ENCODE results near the gene POU2AF3. TPM values are rescaled to one million over a fixed set of nuclear protein-coding genes. Genes with fewer than 3 reads are reported as not detected.

The POU2AF3 gene, protein sequence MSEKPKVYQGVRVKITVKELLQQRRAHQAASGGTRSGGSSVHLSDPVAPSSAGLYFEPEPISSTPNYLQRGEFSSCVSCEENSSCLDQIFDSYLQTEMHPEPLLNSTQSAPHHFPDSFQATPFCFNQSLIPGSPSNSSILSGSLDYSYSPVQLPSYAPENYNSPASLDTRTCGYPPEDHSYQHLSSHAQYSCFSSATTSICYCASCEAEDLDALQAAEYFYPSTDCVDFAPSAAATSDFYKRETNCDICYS
- not detected for total RNA-seq

DNA sequence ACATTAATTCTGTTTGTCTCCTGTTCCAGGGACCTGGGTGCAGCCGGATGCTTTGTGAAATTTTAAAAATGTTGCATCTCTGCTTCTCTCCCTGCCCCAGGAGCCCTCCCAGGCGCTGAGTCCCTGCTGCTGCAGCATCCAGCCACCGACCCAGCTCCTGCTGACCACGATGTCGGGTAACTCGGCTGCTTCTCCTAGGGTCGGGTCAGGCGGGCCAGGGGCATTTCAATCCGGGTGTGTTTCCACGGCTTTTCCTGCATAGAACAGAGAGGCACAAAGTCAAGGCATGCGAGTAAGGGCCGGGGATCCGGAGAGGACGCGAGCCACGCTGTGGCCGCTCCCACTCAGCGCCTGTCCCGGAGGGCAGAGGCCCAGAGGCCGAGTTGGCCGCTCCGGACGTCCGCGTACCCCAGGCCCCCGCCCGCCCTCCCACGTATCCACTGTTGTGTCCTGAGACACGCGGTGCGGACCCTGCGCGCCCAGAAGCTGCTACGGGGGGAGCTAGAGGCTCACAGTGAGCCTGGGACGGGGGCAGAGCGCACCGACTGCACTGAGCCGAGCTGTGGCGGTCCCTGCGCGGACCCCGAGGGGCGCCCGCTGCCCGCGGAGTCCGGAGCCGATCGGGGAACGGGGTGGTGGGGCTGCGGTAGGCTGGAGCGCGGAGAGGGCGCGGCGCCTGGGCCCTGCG, at the start of gene POU2AF3:
POU2AF3 (plus strand) TSS at position 134 of the 688 bp plus-strand sequence; CDS start at position 170, 36 bp downstream.

Small RNA genes lying within 50 kb of the gene (small RNA-seq; reads per million reads assigned to genes)
- gene MIR4491 = 0 reads per million in 2 donors

Other genes starting within 250 kb of the POU2AF3 start
- not detected for gene POU2AF2, start 52.8 kb upstream of the POU2AF3 start, total RNA-seq
- gene POU2AF1, start 80.7 kb downstream of the POU2AF3 start, total RNA-seq = not detected
- gene BTG4, start 213.8 kb downstream of the POU2AF3 start, total RNA-seq = not detected
- not detected for gene HOATZ, start 216.2 kb downstream of the POU2AF3 start, total RNA-seq
- gene LAYN, start 242.2 kb downstream of the POU2AF3 start, total RNA-seq = 10 to 100 TPM in 1 of 2 donors, 1 to 10 TPM in 1; 7.2 to 11.0 TPM

All from melanocyte of skin (primary cell).